ENCODE data around the gene ZNF224.

DNA sequence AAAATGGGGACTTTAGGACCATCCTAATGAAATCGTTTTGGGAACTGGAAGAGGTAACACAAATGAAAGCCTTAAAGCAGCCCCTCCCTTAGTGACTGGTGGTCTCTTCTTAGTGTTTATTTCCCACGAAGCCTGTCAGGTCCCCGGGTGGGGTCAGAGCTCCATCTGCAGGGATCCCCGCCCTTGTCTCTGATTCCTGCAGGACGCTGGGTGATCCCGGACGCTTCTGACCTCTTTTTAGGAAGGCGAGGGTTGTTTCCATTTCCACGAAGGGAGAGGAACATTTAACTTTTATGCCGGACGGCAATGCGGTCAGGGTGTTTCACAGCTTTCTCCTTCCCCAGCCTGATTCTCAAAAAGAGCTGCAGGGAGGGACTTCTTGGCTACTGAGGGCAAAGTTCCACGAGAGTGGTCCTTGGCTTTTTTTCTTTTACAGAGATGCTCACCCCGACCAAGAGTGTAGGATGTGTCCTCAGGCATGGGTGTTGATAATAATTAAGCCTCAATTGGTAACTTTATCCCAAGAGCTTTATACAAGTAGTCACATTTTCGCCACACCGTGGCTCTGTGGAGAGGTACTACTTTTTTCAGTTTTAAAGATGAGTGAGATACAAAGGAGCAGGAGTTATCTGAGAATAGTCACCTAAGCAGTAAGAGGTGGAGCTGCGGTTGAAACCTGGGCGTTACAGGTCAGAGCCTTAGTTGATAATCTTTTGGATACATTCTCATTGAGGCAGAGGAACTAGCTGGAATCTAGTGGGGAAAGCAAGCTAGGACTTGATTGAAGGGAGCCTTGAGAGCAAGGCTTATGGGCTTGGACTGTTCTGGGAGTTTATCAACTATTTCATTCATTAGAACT, 21.4 kb upstream of the ZNF224 start:
- TF ChIP-seq CTCF (IDR thresholded peaks at IDR 0.05) (no peak), POLR2A (IDR thresholded peaks at IDR 0.05) (no peak), POLR2AphosphoS5 (IDR thresholded peaks at IDR 0.05) (no peak)
